GM23248 (cell line): ENCODE results near the gene CTSE. TPM values are rescaled to one million over a fixed set of nuclear protein-coding genes. Genes with fewer than 3 reads are reported as not detected.

Experiments
- DNase-seq: peaks from one replicate; pipeline ENCODE4 v3.0.0-alpha.2; 2015
- H2AFZ ChIP-seq: fragments of 200-600 bp; sonication (generic); 2 replicates; pipeline ENCODE4 v1.6.1; 2016; ENCODE audit warnings: antibody characterized with exemption
- H3F3A ChIP-seq: fragments of 200-600 bp; sonication (generic); 2 replicates; pipeline ENCODE4 v1.6.1; 2016; ENCODE audit warnings: mild to moderate bottlenecking, antibody characterized with exemption, mixed run types; ENCODE audit not compliant: insufficient read depth
- H3K27ac ChIP-seq: fragments of 200-600 bp; sonication (generic); 2 replicates; pipeline ENCODE4 v1.5.1; 2016; ENCODE audit warnings: mild to moderate bottlenecking
- H3K27me3 ChIP-seq: fragments of 200-600 bp; sonication (generic); replicated peaks from 2 replicates; pipeline ENCODE4 v1.6.1; 2016; ENCODE audit warnings: mild to moderate bottlenecking; ENCODE audit not compliant: insufficient read depth
- H3K36me3 ChIP-seq: fragments of 200-600 bp; sonication (generic); 2 replicates; pipeline ENCODE4 v1.6.1; 2016; ENCODE audit warnings: low read depth, mild to moderate bottlenecking
- H3K4me1 ChIP-seq: fragments of 200-600 bp; sonication (generic); 2 replicates; pipeline ENCODE4 v1.6.1; 2016; ENCODE audit warnings: mild to moderate bottlenecking; ENCODE audit not compliant: insufficient read depth
- H3K4me2 ChIP-seq: fragments of 200-600 bp; sonication (generic); one replicate; pipeline ENCODE4 v1.6.1; 2016; ENCODE audit warnings: mild to moderate bottlenecking; ENCODE audit not compliant: unreplicated experiment
- H3K4me3 ChIP-seq: fragments of 200-600 bp; sonication (generic); 2 replicates; pipeline ENCODE4 v1.5.1; 2016; ENCODE audit warnings: mild to moderate bottlenecking
- H3K79me2 ChIP-seq: fragments of 200-600 bp; sonication (generic); 2 replicates; pipeline ENCODE4 v1.6.1; 2016; ENCODE audit warnings: mild to moderate bottlenecking; ENCODE audit not compliant: insufficient read depth
- H3K9ac ChIP-seq: fragments of 200-600 bp; sonication (generic); 2 replicates; pipeline ENCODE4 v1.6.1; 2016; ENCODE audit warnings: mild to moderate bottlenecking
- H3K9me2 ChIP-seq: fragments of 200-600 bp; sonication (generic); 2 replicates; pipeline ENCODE4 v1.6.1; 2016; ENCODE audit warnings: mixed run types, mild to moderate bottlenecking, moderate library complexity; ENCODE audit not compliant: insufficient read depth
- H3K9me3 ChIP-seq: fragments of 200-600 bp; sonication (generic); one replicate; pipeline ENCODE4 v1.6.1; 2017; ENCODE audit warnings: low read depth
- H4K20me1 ChIP-seq: fragments of 200-600 bp; sonication (generic); 2 replicates; pipeline ENCODE4 v1.6.0; 2016; ENCODE audit not compliant: insufficient read depth
- EZH2 ChIP-seq: fragments of 200-600 bp; sonication (generic); IDR thresholded peaks from 2 replicates; pipeline ENCODE4 v1.6.1; 2018; ENCODE audit warnings: antibody characterized with exemption, mild to moderate bottlenecking; ENCODE audit not compliant: insufficient read depth, poor library complexity, severe bottlenecking
- EZH2phosphoT487 ChIP-seq: fragments of 200-600 bp; sonication (generic); IDR thresholded peaks from 2 replicates; pipeline ENCODE4 v1.6.1; 2018; ENCODE audit warnings: antibody characterized with exemption, moderate library complexity, mild to moderate bottlenecking, low read depth; ENCODE audit not compliant: insufficient read depth
- WGBS, 2 experiments: methylation state at CpG; one replicate each; pipeline ENCODE4 v1.1.6; 2015 to 2017; ENCODE audit warnings: low lambda C conversion rate in 2 of 2, low coverage in 1 of 2; ENCODE audit errors: missing lambda C conversion rate in 2 of 2; 5-methylcytosine and 5-hydroxymethylcytosine counted together
- in situ Hi-C: fragments of 300-500 bp; cut with MboI; formaldehyde crosslinking; loops from 2 replicates; pipeline ENCODE4 v1.15.0; 2020
- polyA plus RNA-seq: library from polyadenylated mRNA; unstranded; fragments of >200 nt; fragmentation: Nextera tagmentation; extraction: Ambion mirVana; gene quantifications from 2 replicates; pipeline ENCODE4 v1.2.1, GENCODE V29; 2016
- total RNA-seq: library from RNA; depleted of rRNA; stranded (reverse); fragments of >200 nt; shearing (Covaris generic); gene quantifications from 2 replicates; pipeline ENCODE4 v1.2.3, GENCODE V29; 2014

Gene CTSE
- total and polyA plus RNA-seq, 2 experiments from 2014 or later = not detected

- Histone ChIP-seq H3K4me3 (no peak overlapping the region), H4K20me1 (no peaks in the 10 kb centered on the region), H3K9me2 (no peaks in the 10 kb centered on the region), H3K4me2 (no peak overlapping the region), H3K9me3 (no peaks in the 10 kb centered on the region), H3F3A (no peaks in the 10 kb centered on the region), H3K36me3 (no peaks in the 10 kb centered on the region), H3K27me3 (no peaks in the 10 kb centered on the region), H2AFZ (no peak overlapping the region), H3K27ac (no peak overlapping the region), H3K4me1 (peaks cover 10% of the 10 kb centered on the region), H3K9ac (no peak overlapping the region), H3K79me2 (no peaks in the 10 kb centered on the region)
- TF ChIP-seq EZH2 (no peak), EZH2phosphoT487 (no peak)
- 29 to 55% methylated on average over 3 of the region's 3 CpGs for WGBS, 2 experiments
- peak; percentile 31 for DNase-seq
- in situ Hi-C loops = loop anchor here (10.0 kb wide), 1 partner anchor 186 kb away; no protein-coding TSS in a partner anchor
Measured at GRCh38 chr1:205980237-205980870, 43.3 kb downstream of the CTSE start.

- no peaks in the 10 kb centered on the region for H4K20me1 ChIP-seq
- no peaks in the 10 kb centered on the region for H3K79me2 ChIP-seq
- no peak overlapping the region for H3K4me3 ChIP-seq
- H3K27me3 ChIP-seq = no peaks in the 10 kb centered on the region
- in situ Hi-C loops = no loop called here
- DNase-seq = no peak
- H3K4me2 ChIP-seq = no peak overlapping the region
- TF ChIP-seq EZH2phosphoT487 (no peak), EZH2 (no peak)
- no peak overlapping the region for H2AFZ ChIP-seq
- H3K9me3 ChIP-seq = no peaks in the 10 kb centered on the region
- no peaks in the 10 kb centered on the region for H3K36me3 ChIP-seq
- peaks cover 10% of the 10 kb centered on the region for H3K4me1 ChIP-seq
- H3K27ac ChIP-seq = no peak overlapping the region
- WGBS, 2 experiments = 79 to 81% methylated on average over 4 to 6 of the region's 6 CpGs
- no peak overlapping the region for H3K9ac ChIP-seq
- no peaks in the 10 kb centered on the region for H3K9me2 ChIP-seq
- no peaks in the 10 kb centered on the region for H3F3A ChIP-seq
Measured at GRCh38 chr1:205979301-205979700, 44.4 kb downstream of the CTSE start.

- no peaks in the 10 kb centered on the region for H3K27me3 ChIP-seq
- no peak overlapping the region for H2AFZ ChIP-seq
- no peaks in the 10 kb centered on the region for H3K9me2 ChIP-seq
- no peaks in the 10 kb centered on the region for H4K20me1 ChIP-seq
- H3K9ac ChIP-seq = no peak overlapping the region
- no peaks in the 10 kb centered on the region for H3K36me3 ChIP-seq
- no peak for DNase-seq
- H3K9me3 ChIP-seq = no peaks in the 10 kb centered on the region
- H3K79me2 ChIP-seq = no peaks in the 10 kb centered on the region
- H3K4me1 ChIP-seq = peaks cover 10% of the 10 kb centered on the region
- no peak overlapping the region for H3K27ac ChIP-seq
- H3K4me3 ChIP-seq = no peak overlapping the region
- TF ChIP-seq EZH2phosphoT487 = no peak
- no peak for TF ChIP-seq EZH2
- WGBS, 2 experiments = 67 to 75% methylated on average over 7 of the region's 7 CpGs
- in situ Hi-C loops = no loop called here
- H3K4me2 ChIP-seq = no peak overlapping the region
- no peaks in the 10 kb centered on the region for H3F3A ChIP-seq
Measured at GRCh38 chr1:205978676-205979075, 45.0 kb downstream of the CTSE start.

- DNase-seq = peak; percentile 83
- no peak overlapping the region for H3K4me2 ChIP-seq
- no peaks in the 10 kb centered on the region for H3F3A ChIP-seq
- H3K9me3 ChIP-seq = no peaks in the 10 kb centered on the region
- no peaks in the 10 kb centered on the region for H4K20me1 ChIP-seq
- no peaks in the 10 kb centered on the region for H3K9me2 ChIP-seq
- WGBS, 2 experiments = 97 to 98% methylated on average over 2 of the region's 2 CpGs
- H3K79me2 ChIP-seq = no peaks in the 10 kb centered on the region
- H3K4me3 ChIP-seq = no peak overlapping the region
- in situ Hi-C loops = no loop called here
- H3K36me3 ChIP-seq = no peaks in the 10 kb centered on the region
- no peak overlapping the region for H2AFZ ChIP-seq
- H3K27me3 ChIP-seq = no peaks in the 10 kb centered on the region
- H3K27ac ChIP-seq = no peak overlapping the region
- no peak overlapping the region for H3K9ac ChIP-seq
- no peak for TF ChIP-seq EZH2phosphoT487
- H3K4me1 ChIP-seq = peaks cover 10% of the 10 kb centered on the region
Measured at GRCh38 chr1:205977402-205978014, 46.2 kb downstream of the CTSE start.
